MG63 (cell line): ENCODE results near the gene NUMBL. TPM values are rescaled to one million over a fixed set of nuclear protein-coding genes. Genes with fewer than 3 reads are reported as not detected.

Experiments used
- DNase-seq: peaks from one replicate; pipeline ENCODE4 v3.0.0-alpha.2; 2020
- H3K27me3 ChIP-seq: fragments of 250-450 bp; sonication (Bioruptor Pico); 2 replicates; pipeline ENCODE4 v1.5.1; 2020; ENCODE audit warnings: mild to moderate bottlenecking, moderate library complexity
- H3K36me3 ChIP-seq: fragments of 250-450 bp; sonication (Bioruptor Pico); 2 replicates; pipeline ENCODE4 v1.5.1; 2020; ENCODE audit warnings: mild to moderate bottlenecking, moderate library complexity
- H3K4me3 ChIP-seq: fragments of 250-450 bp; sonication (Bioruptor Pico); 2 replicates; pipeline ENCODE4 v1.5.1; 2020; ENCODE audit warnings: mild to moderate bottlenecking, moderate library complexity
- H3K9me3 ChIP-seq: fragments of 250-450 bp; sonication (Bioruptor Pico); 2 replicates; pipeline ENCODE4 v1.5.1; 2020; ENCODE audit warnings: mild to moderate bottlenecking, moderate library complexity
- total RNA-seq: library from RNA; depleted of rRNA; stranded (reverse); fragments of >200 nt; shearing (Covaris generic); gene quantifications from 2 replicates; pipeline ENCODE4 v1.2.3, GENCODE V29; 2014; ENCODE audit warnings: low replicate concordance; rRNA removed

NUMBL gene
- total RNA-seq, 1 experiment from 2014 or later, result 42.8 TPM

- Histone ChIP-seq H3K4me3 (no peak overlapping the region), H3K27me3 (no peaks in the 10 kb centered on the region), H3K9me3 (no peaks in the 10 kb centered on the region), H3K36me3 (peaks cover 81% of the 10 kb centered on the region)
- no peak for DNase-seq
Measured at GRCh38 chr19:40616941-40617340, 73.5 kb downstream of the NUMBL start.

- Histone ChIP-seq H3K27me3 (no peaks in the 10 kb centered on the region), H3K36me3 (peaks cover 75% of the 10 kb centered on the region), H3K4me3 (no peak overlapping the region), H3K9me3 (no peaks in the 10 kb centered on the region)
- DNase-seq, result no peak
Measured at GRCh38 chr19:40616178-40616577, 74.3 kb downstream of the NUMBL start.

Other genes with a start within 250 kb of the NUMBL start
- gene SERTAD3, start 246.3 kb downstream of the NUMBL start, total RNA-seq, result 15.9 and 38.3 TPM in 2 replicates
- 140 and 179 TPM in 2 replicates for gene BLVRB, start 224.9 kb downstream of the NUMBL start, total RNA-seq
- gene SPTBN4, start 223.7 kb downstream of the NUMBL start, total RNA-seq, result 0.16 and 3.0 TPM in 2 replicates
- gene SHKBP1, start 113.8 kb downstream of the NUMBL start, total RNA-seq, result 61.7 and 105 TPM in 2 replicates
- gene LTBP4, start 89.3 kb downstream of the NUMBL start, total RNA-seq, result 12.9 and 26.5 TPM in 2 replicates
- 44.6 and 462 TPM in 2 replicates for gene COQ8B, start 26.2 kb upstream of the NUMBL start, total RNA-seq
- 22.3 and 23.8 TPM in 2 replicates for gene ITPKC, start 26.5 kb upstream of the NUMBL start, total RNA-seq
- 0.95 and 3.6 TPM in 2 replicates for gene ACTMAP, start 59.8 kb upstream of the NUMBL start, total RNA-seq
- 66.4 and 68.4 TPM in 2 replicates for gene SNRPA, start 60.6 kb upstream of the NUMBL start, total RNA-seq
- not detected in 2 replicates for gene MIA, start 84.9 kb upstream of the NUMBL start, total RNA-seq
- gene RAB4B, start 87.6 kb upstream of the NUMBL start, total RNA-seq, result 34.4 and 41.2 TPM in 2 replicates
- 63.2 and 140 TPM in 2 replicates for gene EGLN2, start 108.5 kb upstream of the NUMBL start, total RNA-seq
- gene CYP2A6, start 159.8 kb upstream of the NUMBL start, total RNA-seq, result not detected in 2 replicates
- gene CYP2A7, start 191.6 kb upstream of the NUMBL start, total RNA-seq, result not detected in 2 replicates